GM18505 (cell line): ENCODE measurements around the gene ABCA10.

Experiments used
- ATAC-seq: cut with Tn5 transposase; IDR thresholded peaks from one replicate; pipeline ENCODE4 v1.9.1; 2021; ENCODE audit not compliant: unreplicated experiment
- POLR2A ChIP-seq: IDR thresholded peaks from 4 replicates; pipeline ENCODE4 v1.6.1; 2011; ENCODE audit warnings: borderline replicate concordance; ENCODE audit not compliant: insufficient read depth, insufficient read length; ENCODE audit errors: extremely low read depth

The ABCA10 gene

DNA sequence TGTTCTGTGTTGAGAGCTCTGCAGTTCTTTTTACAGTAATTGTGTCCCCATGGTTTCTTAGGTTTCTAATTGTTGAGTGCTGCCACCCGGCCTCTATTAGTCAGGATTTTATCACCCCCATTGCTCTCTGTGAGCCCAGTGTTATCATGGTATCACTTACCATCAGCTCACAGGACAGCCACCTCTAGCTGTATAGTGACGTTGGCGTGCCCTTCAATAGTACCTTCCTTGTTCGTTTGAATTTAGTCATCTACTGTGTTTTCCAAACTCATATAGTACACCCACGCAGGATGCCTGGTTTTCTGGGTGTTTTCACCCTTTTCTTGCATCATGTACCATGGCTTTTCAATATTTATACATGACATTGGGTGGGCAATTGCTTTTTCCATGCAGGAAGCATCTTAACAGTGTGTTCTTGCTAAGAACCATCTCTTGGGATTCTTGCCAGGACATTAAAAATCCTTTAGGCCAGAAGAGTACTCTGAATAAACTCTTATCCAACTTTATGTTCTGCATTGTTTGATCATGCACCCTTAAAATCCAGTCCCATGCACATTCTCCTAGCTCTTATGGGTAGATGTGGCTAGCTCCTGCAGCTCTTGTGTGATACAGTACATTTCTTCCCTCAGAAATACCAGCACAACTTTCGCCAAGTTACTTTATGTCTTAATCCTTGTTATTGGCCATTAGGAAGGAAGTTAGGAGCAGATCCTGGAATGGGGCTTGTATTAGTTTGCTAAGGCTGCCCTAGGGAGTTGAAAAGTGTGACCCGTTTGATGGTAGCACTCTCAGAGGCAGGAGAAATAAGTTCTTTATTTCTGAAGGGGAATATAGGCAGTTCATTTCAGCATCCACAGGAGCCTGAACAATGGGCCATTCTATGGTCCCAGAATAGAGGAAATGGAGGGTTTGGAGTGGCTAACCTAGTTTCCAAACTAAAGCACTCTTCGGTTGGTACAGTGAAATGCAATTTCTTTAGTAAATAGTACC is 11.3 kb upstream of the ABCA10 start:
- ATAC-seq = no peak
- TF ChIP-seq POLR2A = no peak

DNA sequence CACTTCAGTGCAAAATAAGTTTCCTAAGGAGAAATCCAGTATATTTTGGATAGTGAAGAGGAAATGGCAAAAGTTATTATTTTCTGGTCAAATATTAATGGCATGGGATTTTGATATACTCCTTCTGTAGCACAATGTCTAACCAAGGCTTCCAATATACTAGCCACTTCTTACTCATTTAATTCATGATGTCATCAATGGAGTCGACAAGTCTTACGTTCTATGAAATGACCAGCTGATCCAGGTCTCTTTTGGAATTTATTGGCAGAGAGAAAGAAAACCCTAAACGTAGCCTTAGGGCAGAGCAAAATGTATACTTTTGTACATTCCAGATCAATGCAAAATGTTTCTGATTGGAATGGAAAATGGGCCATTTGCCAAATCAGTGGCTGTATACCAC is 8.3 kb upstream of the ABCA10 start:
- no peak for ATAC-seq

DNA sequence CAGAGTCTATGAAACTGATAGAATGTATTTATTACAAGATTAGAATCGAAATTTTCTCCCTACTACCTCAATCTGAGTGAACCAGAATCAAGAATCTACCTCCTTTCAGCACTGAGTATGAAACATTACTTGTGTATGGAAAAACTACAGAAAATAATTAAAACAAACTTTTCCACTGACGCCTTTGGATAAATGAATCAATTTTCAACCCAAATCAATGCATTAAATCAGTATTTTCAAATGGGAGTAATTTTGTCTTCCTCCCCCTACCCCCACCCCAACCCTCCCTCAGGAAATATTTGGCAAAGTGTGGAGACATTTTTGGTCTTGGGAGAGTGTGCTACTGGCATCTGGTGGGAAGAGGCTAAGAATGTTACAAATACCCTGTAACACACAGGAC is 7.8 kb upstream of the ABCA10 start:
- TF ChIP-seq POLR2A = no peak
- ATAC-seq = no peak

More for the DNA sequence above, 8.3 kb upstream of the ABCA10 start:
- no peak for TF ChIP-seq POLR2A

DNA sequence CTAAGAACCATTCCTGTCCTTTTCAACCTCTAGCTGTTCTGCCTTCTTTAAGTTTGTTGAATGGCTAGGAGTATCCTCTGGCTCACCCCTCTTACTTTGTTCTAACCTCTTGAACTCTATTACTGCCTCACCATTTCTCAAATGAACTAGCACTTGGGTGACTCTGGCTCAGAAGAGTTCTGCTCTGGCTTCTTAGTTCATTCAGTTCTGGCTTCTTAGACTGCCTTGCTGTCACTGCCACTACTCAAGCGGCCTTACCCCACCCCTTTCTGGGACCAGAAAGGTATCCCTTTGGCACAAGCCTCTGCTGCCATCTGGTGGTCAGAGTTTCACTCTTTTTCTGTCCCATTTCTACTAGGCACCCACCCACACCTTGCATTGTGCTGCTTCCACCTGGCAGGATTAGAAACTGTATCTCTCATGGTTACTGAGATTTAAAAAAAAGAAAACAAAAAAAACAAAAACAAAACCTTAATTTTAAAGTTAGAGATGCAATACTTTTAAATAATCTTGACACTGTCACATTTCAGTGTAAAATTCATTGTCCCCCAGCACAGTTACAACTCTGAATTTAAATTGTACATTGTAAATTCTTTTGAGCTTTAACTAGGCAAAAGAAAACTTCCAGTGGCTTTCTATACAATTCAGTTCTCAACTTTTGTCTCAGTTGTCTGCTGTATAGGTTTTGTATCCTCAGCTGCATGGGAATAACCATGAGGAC is 6.9 kb upstream of the ABCA10 start:
- ATAC-seq = peak; percentile 87
- no peak for TF ChIP-seq POLR2A

DNA sequence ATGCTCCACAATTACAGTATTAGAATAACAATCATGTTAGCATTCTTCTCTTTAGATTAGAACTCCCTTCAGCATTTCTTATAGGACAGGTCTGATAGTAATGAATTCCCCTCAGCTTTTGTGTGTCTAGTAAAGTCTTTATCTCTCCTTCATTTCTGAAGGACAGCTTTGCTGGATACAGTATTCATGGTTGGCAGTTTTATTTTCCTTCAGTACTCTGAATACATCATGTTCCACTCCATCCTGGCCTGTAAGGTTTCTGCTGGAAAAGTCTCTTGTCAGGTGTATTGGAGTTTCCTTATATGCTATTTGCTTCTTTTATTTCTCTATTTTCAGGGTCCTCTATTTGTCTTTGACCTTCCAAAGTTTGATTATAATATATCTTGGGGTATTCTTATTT is 4.0 kb upstream of the ABCA10 start:
- no peak for TF ChIP-seq POLR2A
- ATAC-seq = no peak

DNA sequence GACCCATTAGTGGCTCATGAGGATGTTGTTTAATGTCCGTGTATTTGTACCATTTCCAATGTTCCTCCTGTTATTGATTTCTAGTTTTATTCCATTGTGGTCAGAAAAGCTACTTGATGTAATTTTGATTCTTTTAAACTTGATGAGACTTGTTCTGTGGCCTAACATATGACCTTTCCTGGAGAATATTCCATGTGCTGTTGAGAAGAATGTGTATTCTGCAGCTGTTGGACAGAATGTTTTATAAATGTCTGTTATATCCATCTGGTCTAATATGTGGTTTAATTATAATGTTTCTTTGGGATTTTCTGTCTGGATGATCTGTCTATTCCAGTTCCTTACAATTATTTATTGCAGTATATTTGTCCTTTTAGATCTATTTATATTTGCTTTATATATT is 2.9 kb upstream of the ABCA10 start:
- no peak for TF ChIP-seq POLR2A
- no peak for ATAC-seq

DNA sequence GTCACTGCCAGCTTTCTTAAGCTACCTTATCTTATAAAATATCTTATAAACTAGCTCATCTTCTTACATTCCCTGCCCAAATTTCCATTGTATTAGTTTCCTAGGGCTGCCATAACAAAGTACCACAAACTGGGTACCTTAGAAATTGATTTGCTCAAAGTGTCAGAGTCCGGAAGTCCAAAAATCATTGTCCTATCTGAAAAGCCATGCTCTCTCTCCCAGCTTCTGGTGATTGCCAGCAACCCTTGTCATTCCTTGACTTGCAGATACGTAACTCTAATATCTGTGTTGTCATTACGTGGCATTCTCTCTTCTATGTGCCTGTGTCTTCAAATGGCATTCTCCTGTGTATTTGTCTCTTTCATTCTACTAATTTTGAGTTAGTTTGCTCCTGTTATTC is 2.3 kb upstream of the ABCA10 start:
- no peak for TF ChIP-seq POLR2A
- ATAC-seq = no peak

DNA sequence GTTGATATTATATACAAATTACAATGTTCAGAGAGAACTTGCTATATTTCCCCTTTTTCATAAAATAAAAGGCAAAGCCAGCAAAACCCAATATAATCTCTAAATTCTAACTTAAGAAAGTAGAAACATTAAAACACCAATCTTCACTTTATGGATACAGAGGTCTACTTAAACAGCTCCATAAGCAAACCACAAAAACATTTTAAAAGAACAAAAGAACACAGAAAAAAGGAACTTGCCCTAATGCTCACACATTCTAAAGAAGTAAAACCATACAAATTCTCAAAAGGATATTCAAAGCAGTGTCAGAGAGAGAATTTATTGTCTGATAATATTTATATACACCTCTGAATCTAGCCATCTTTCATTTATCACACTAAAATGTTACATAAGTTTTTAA is 606 bp downstream of the ABCA10 start:
- ATAC-seq = no peak
- no peak for TF ChIP-seq POLR2A

DNA sequence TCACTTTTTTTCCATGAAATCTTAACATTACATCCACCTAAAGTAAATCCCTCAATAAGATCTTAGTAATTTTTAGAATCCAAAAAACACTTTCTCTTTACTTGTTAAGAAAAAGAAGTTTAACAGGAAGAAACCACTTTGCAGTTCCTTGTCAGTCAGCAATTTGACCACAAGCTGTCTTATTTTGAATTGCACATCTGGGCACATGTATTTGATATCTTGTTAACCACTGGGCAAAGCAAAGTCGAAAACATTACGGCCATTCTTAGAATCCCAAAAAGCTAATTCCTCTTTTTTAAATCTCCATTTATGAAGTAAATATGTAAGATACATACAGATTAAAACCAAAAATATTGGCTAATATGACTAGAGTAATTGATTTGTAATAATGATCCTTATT is 1.1 kb downstream of the ABCA10 start:
- ATAC-seq = no peak
- no peak for TF ChIP-seq POLR2A

DNA sequence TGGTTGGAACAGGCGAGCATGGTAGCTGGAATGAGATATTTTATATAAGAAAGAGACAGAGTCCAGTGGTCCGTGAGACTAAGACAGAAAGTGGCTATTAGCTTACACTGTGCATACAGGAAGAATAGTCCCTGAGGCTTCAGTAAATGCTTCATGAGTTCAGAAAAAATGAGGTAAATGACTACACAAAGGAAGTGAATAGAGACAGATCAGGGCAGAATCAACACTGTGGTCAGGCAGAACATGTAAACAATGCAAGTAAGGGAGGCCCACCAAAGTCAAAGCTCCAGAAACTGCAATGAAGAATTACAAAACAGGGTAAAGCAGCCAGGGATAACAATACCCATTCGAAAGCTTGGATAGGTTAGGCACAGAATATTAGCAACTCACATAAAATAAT is 4.8 kb downstream of the ABCA10 start:
- ATAC-seq = peak; percentile 98
- no peak for TF ChIP-seq POLR2A

DNA sequence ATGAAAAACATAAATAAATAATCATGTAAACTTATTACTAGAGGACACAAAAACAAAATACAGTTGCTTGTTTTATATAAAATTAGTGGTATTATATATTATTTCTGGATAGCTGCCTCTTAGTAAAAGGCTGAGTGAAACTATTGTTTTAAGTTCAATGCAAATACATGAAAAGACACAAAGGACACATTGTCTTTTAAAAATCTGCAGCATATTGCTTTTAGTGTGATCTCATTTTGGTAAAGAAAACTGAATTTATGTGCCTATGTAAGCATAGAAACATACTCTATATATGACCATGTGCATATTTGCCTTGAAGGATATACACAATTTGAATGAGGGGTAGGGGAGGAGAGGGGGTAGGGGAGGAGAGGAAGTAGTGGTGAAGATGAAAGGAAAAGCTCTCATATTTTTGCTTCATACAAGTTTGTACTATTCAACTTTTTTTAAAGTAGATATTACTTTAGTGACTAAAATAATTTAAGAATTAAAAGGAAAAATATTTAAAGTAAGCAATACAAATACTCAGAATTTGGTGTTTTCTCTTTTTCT is 5.8 kb downstream of the ABCA10 start:
- ATAC-seq = no peak
- no peak for TF ChIP-seq POLR2A

DNA sequence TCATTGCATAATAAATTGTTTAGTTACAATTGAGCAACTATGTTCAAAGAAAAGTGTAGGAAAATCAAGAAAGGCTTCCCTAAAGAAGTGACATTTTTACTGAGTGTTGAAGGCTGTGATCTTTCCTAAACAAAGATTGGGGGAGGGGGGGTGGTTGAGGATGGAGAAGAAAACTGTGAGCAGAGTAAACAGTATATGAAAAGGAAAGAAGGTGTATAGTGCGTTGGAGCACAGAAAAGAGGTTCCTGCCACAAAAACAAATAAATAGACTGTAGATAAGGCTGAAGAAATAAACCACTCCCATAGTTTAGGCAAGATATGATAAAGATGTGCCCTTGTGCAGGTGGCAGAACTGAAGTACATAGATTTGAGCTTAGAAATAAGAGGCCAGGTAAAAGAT is 8.5 kb downstream of the ABCA10 start:
- no peak for ATAC-seq
- no peak for TF ChIP-seq POLR2A

DNA sequence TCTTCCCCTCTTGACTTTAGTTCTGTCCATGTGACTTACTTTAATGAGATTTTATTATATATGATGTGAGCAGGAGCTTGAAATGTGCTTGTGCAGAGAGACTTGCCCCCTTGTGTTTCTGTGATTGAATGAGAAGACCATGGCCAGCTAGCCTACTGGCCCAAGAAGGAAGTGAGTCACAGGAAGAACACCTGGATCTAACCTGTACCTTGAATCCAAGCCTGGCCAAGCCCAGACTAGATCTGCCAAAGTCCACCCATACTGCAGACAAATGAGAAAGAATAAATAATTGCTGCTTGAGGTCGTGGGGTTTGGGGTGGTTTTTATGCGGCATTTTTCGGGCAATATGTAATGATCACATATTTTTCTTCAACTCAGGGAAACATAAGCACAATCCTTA is 9.6 kb downstream of the ABCA10 start:
- TF ChIP-seq POLR2A = no peak
- ATAC-seq = no peak
